RWPE2 (cell line): ENCODE data around the gene ARHGAP4.

Experiments
- ATAC-seq: fragments of 200-7000 bp; cut with Tn5 transposase; 3 replicates; pipeline ENCODE4 v1.9.1; 2021; ENCODE audit warnings: low read depth
- DNase-seq: peaks from one replicate; pipeline ENCODE4 v3.0.0-alpha.2; 2020; ENCODE audit warnings: low spot score
- H3K27ac ChIP-seq: fragments of 450-650 bp; 2 replicates; pipeline ENCODE4 v1.5.1; 2017; ENCODE audit warnings: mild to moderate bottlenecking; ENCODE audit not compliant: poor library complexity, severe bottlenecking
- H3K27me3 ChIP-seq: fragments of 250-450 bp; sonication (Bioruptor Pico); 2 replicates; pipeline ENCODE4 v1.5.1; 2021; ENCODE audit warnings: mild to moderate bottlenecking, moderate library complexity; ENCODE audit not compliant: insufficient read depth, poor library complexity, severe bottlenecking
- H3K36me3 ChIP-seq: fragments of 250-450 bp; sonication (Bioruptor Pico); 2 replicates; pipeline ENCODE4 v1.5.1; 2020; ENCODE audit warnings: low read depth, mild to moderate bottlenecking, moderate library complexity
- H3K4me1 ChIP-seq: fragments of 250-450 bp; sonication (Bioruptor Pico); 2 replicates; pipeline ENCODE4 v1.5.1; 2021; ENCODE audit warnings: mild to moderate bottlenecking, moderate library complexity; ENCODE audit not compliant: insufficient read depth, poor library complexity, severe bottlenecking
- H3K4me3 ChIP-seq: fragments of 250-450 bp; sonication (Bioruptor Pico); 2 replicates; pipeline ENCODE4 v1.5.1; 2021; ENCODE audit warnings: mild to moderate bottlenecking, moderate library complexity; ENCODE audit not compliant: severe bottlenecking
- H3K9me3 ChIP-seq: fragments of 250-450 bp; sonication (Bioruptor Pico); 2 replicates; pipeline ENCODE4 v1.5.1; 2021; ENCODE audit warnings: mild to moderate bottlenecking, moderate library complexity; ENCODE audit not compliant: severe bottlenecking
- CTCF ChIP-seq: fragments of 450-650 bp; IDR thresholded peaks from one replicate; pipeline ENCODE4 v1.5.1; 2017; ENCODE audit warnings: mild to moderate bottlenecking, moderate library complexity; ENCODE audit not compliant: poor library complexity, severe bottlenecking

Gene ARHGAP4

GRCh38 chrX:153870288-153870690 is 55.8 kb downstream of the ARHGAP4 start:
- Histone ChIP-seq H3K9me3 (no peaks in the 10 kb centered on the region), H3K27me3 (no peaks in the 10 kb centered on the region), H3K4me1 (no peaks in the 10 kb centered on the region), H3K36me3 (0 out of 2 replicates have a peak, but pooled peaks cover 4% of the 10 kb centered on the region), H3K27ac (no peak overlapping the region), H3K4me3 (no peak overlapping the region)
- no peak for DNase-seq
- no peak for TF ChIP-seq CTCF
- no peak for ATAC-seq

GRCh38 chrX:153869473-153870287 is 56.4 kb downstream of the ARHGAP4 start:
- Histone ChIP-seq H3K27ac (no peak overlapping the region), H3K9me3 (no peaks in the 10 kb centered on the region), H3K4me1 (no peaks in the 10 kb centered on the region), H3K27me3 (no peaks in the 10 kb centered on the region), H3K36me3 (0 out of 2 replicates have a peak, but pooled peaks cover 1% of the 10 kb centered on the region), H3K4me3 (no peak overlapping the region)
- DNase-seq = no peak
- TF ChIP-seq CTCF = no peak
- no peak for ATAC-seq

GRCh38 chrX:153868576-153869472 is 57.2 kb downstream of the ARHGAP4 start:
- no peak for TF ChIP-seq CTCF
- Histone ChIP-seq H3K4me3 (no peak overlapping the region), H3K36me3 (no peaks in the 10 kb centered on the region), H3K27me3 (no peaks in the 10 kb centered on the region), H3K27ac (no peak overlapping the region), H3K4me1 (no peaks in the 10 kb centered on the region), H3K9me3 (no peaks in the 10 kb centered on the region)
- no peak for ATAC-seq
- no peak for DNase-seq

- Histone ChIP-seq H3K4me1 (no peaks in the 10 kb centered on the region), H3K27me3 (no peaks in the 10 kb centered on the region), H3K9me3 (no peaks in the 10 kb centered on the region), H3K4me3 (no peak overlapping the region), H3K27ac (no peak overlapping the region), H3K36me3 (no peaks in the 10 kb centered on the region)
- DNase-seq = no peak
- TF ChIP-seq CTCF = no peak
- no peak for ATAC-seq
These were observed 58.4 kb downstream of the ARHGAP4 start for GRCh38 chrX:153867671-153868070.
